ENCODE results near the gene SLC12A4.

The SLC12A4 gene

GRCh38 chr16:67934306-67935100, 33.9 kb downstream of the SLC12A4 start:
- Histone ChIP-seq H3K9ac (no peak overlapping the region), H3K27ac (peak overlapping the region; percentile 46), H3K4me1 (peaks cover 12% of the 10 kb centered on the region)

GRCh38 chr16:67933805-67934204, 34.6 kb downstream of the SLC12A4 start:
- H3K9me3 ChIP-seq (ENCODE audit: control insufficient read depth, low read length), result no peaks in the 10 kb centered on the region
- H3K27me3 ChIP-seq (ENCODE audit: control insufficient read depth, insufficient read depth, low read length), result no peaks in the 10 kb centered on the region
- no peaks in the 10 kb centered on the region for H3K36me3 ChIP-seq (ENCODE audit: control insufficient read depth, insufficient read depth, low read length)
- H3K27ac ChIP-seq, result no peak overlapping the region
- TF ChIP-seq CTCF (IDR thresholded peaks at IDR 0.05), result no peak
- H2AFZ ChIP-seq, result no peak overlapping the region
- peaks cover 3% of the 10 kb centered on the region for H3K79me2 ChIP-seq
- no peak overlapping the region for H3K4me2 ChIP-seq (ENCODE audit: low read length)
- H3K4me3 ChIP-seq (ENCODE audit: low read depth, low read length), result no peak overlapping the region
- H3K4me1 ChIP-seq, result peaks cover 12% of the 10 kb centered on the region
- no peak overlapping the region for H3K9ac ChIP-seq

More at GRCh38 chr16:67934306-67935100, 33.9 kb downstream of the SLC12A4 start:
- H3K4me2 ChIP-seq (ENCODE audit: low read length), result no peak overlapping the region
- no peaks in the 10 kb centered on the region for H3K27me3 ChIP-seq (ENCODE audit: control insufficient read depth, insufficient read depth, low read length)
- no peaks in the 10 kb centered on the region for H3K79me2 ChIP-seq
- no peak overlapping the region for H3K4me3 ChIP-seq (ENCODE audit: low read depth, low read length)
- no peak for TF ChIP-seq CTCF (IDR thresholded peaks at IDR 0.05)
- H2AFZ ChIP-seq, result no peak overlapping the region
- no peaks in the 10 kb centered on the region for H3K9me3 ChIP-seq (ENCODE audit: control insufficient read depth, low read length)
- H3K36me3 ChIP-seq (ENCODE audit: control insufficient read depth, insufficient read depth, low read length), result no peaks in the 10 kb centered on the region

- Histone ChIP-seq H3K9me3 (ENCODE audit: control insufficient read depth, low read length) (no peaks in the 10 kb centered on the region), H2AFZ (no peak overlapping the region), H3K27ac (no peak overlapping the region), H3K9ac (no peak overlapping the region), H3K4me2 (ENCODE audit: low read length) (no peak overlapping the region), H3K36me3 (ENCODE audit: control insufficient read depth, insufficient read depth, low read length) (no peaks in the 10 kb centered on the region), H3K79me2 (peaks cover 6% of the 10 kb centered on the region), H3K27me3 (ENCODE audit: control insufficient read depth, insufficient read depth, low read length) (no peaks in the 10 kb centered on the region), H3K4me3 (ENCODE audit: low read depth, low read length) (no peak overlapping the region), H3K4me1 (peaks cover 12% of the 10 kb centered on the region)
- TF ChIP-seq CTCF (IDR thresholded peaks at IDR 0.05), result no peak
Observed at GRCh38 chr16:67932462-67932840, 36.0 kb downstream of the SLC12A4 start.

- no peak for TF ChIP-seq CTCF (IDR thresholded peaks at IDR 0.05)
- Histone ChIP-seq H3K36me3 (ENCODE audit: control insufficient read depth, insufficient read depth, low read length) (no peaks in the 10 kb centered on the region), H3K9me3 (ENCODE audit: control insufficient read depth, low read length) (no peaks in the 10 kb centered on the region), H3K4me2 (ENCODE audit: low read length) (no peak within 1 kb of the TSS), H3K27me3 (ENCODE audit: control insufficient read depth, insufficient read depth, low read length) (no peaks in the 10 kb centered on the region), H3K27ac (no peak within 1 kb of the TSS), H3K4me1 (peaks cover 8% of the 10 kb centered on the region), H3K9ac (no peak within 1 kb of the TSS), H3K4me3 (ENCODE audit: low read depth, low read length) (no peak within 1 kb of the TSS), H2AFZ (no peak within 1 kb of the TSS), H3K79me2 (peaks cover 6% of the 10 kb centered on the region)
Observed at GRCh38 chr16:67931712-67932461, 36.5 kb downstream of the SLC12A4 start, which contains the start of gene CTRL. Gene CTRL, minus strand, starts transcription at chr16:67931862. Its CDS starts 10 bp downstream, at chr16:67931852.
